HepG2 (cell line): ENCODE data around the gene NT5DC1. TPM values are rescaled to one million over a fixed set of nuclear protein-coding genes. Genes with fewer than 3 reads are reported as not detected.

Experiments used
- AGO1 ChIP-seq: fragments of 200-400 bp; formaldehyde crosslinking; IDR thresholded peaks from 2 replicates; pipeline ENCODE4 v1.6.1; 2017; ENCODE audit warnings: mild to moderate bottlenecking, low read depth, low read length, moderate library complexity; ENCODE audit not compliant: poor library complexity, severe bottlenecking
- CEBPB ChIP-seq: IDR thresholded peaks from 2 replicates; pipeline ENCODE4 v1.6.1; 2011; ENCODE audit warnings: low read depth, low read length, improper control_type of control experiment, borderline replicate concordance
- ELF1 ChIP-seq: sonication (generic); formaldehyde crosslinking; IDR thresholded peaks from 2 replicates; pipeline ENCODE4 v1.4.0; 2020; ENCODE audit warnings: missing genetic modification reagents
- GABPB1 ChIP-seq: IDR thresholded peaks from 2 replicates; pipeline ENCODE4 v1.6.1; 2016; ENCODE audit warnings: mild to moderate bottlenecking, missing genetic modification reagents, moderate library complexity, missing compliant biosample characterization
- GFI1 ChIP-seq: sonication (generic); formaldehyde crosslinking; IDR thresholded peaks from 2 replicates; pipeline ENCODE4 v1.5.0; 2020; ENCODE audit warnings: missing genetic modification reagents, mild to moderate bottlenecking, borderline replicate concordance
- HCFC1 ChIP-seq: fragments of 150-350 bp; IDR thresholded peaks from 2 replicates; pipeline ENCODE4 v1.6.1; 2014; ENCODE audit warnings: low read depth, low read length
- HNF4A ChIP-seq: sonication (generic); formaldehyde crosslinking; IDR thresholded peaks from 2 replicates; pipeline ENCODE4 v1.4.0; 2020; ENCODE audit warnings: missing genetic modification reagents
- KAT8 ChIP-seq: IDR thresholded peaks from 2 replicates; pipeline ENCODE4 v1.6.1; 2016; ENCODE audit warnings: missing genetic modification reagents, missing compliant biosample characterization
- KDM5A ChIP-seq: fragments of 200-600 bp; sonication (generic); IDR thresholded peaks from 2 replicates; pipeline ENCODE4 v1.7.0; 2018; ENCODE audit warnings: antibody characterized with exemption, mild to moderate bottlenecking, low read length, borderline replicate concordance
- KDM6A ChIP-seq: IDR thresholded peaks from 2 replicates; pipeline ENCODE4 v1.6.1; 2016; ENCODE audit warnings: low read depth
- MED1 ChIP-seq: sonication (generic); formaldehyde crosslinking; IDR thresholded peaks from 2 replicates; pipeline ENCODE4 v1.4.0; 2020; ENCODE audit warnings: missing genetic modification reagents
- MIER2 ChIP-seq: IDR thresholded peaks from 2 replicates; pipeline ENCODE4 v1.6.1; 2016; ENCODE audit warnings: missing biosample characterization, missing genetic modification reagents
- NCOA5 ChIP-seq: sonication (generic); formaldehyde crosslinking; IDR thresholded peaks from 2 replicates; pipeline ENCODE4 v1.4.0; 2020; ENCODE audit warnings: missing genetic modification reagents
- NFE2L1 ChIP-seq: sonication (generic); formaldehyde crosslinking; IDR thresholded peaks from 2 replicates; pipeline ENCODE4 v1.4.0; 2020; ENCODE audit warnings: missing genetic modification reagents, mild to moderate bottlenecking, borderline replicate concordance
- NFIC ChIP-seq: IDR thresholded peaks from 2 replicates; pipeline ENCODE4 v1.6.1; 2012; ENCODE audit warnings: mild to moderate bottlenecking, low read length, inconsistent platforms
- NR2F2 ChIP-seq: IDR thresholded peaks from 2 replicates; pipeline ENCODE4 v1.6.1; 2012; ENCODE audit warnings: low read depth, inconsistent platforms, borderline replicate concordance
- NR2F6 ChIP-seq, 2 experiments: IDR thresholded peaks; 2 replicates each; pipeline ENCODE4 v1.6.1; 2016; ENCODE audit warnings: antibody characterized with exemption in 1 of 2, mild to moderate bottlenecking in 1 of 2
- PAF1 ChIP-seq: IDR thresholded peaks from 2 replicates; pipeline ENCODE4 v1.6.1; 2016; ENCODE audit warnings: missing genetic modification reagents, missing compliant biosample characterization
- PAWR ChIP-seq: sonication (generic); formaldehyde crosslinking; IDR thresholded peaks from 2 replicates; pipeline ENCODE4 v1.4.0; 2020; ENCODE audit warnings: missing genetic modification reagents, mild to moderate bottlenecking, borderline replicate concordance
- POGZ ChIP-seq: sonication (generic); formaldehyde crosslinking; IDR thresholded peaks from 2 replicates; pipeline ENCODE4 v1.4.0; 2020; ENCODE audit warnings: mild to moderate bottlenecking, missing genetic modification reagents
- RFX5 ChIP-seq: IDR thresholded peaks from 2 replicates; pipeline ENCODE4 v1.6.1; 2011; ENCODE audit warnings: low read depth, low read length, improper control_type of control experiment
- SALL2 ChIP-seq: sonication (generic); formaldehyde crosslinking; IDR thresholded peaks from 2 replicates; pipeline ENCODE4 v1.8.1; 2023; ENCODE audit warnings: mild to moderate bottlenecking, missing genetic modification reagents, inconsistent platforms
- TARDBP ChIP-seq: sonication (generic); formaldehyde crosslinking; IDR thresholded peaks from 2 replicates; pipeline ENCODE4 v1.8.0; 2022; ENCODE audit warnings: mild to moderate bottlenecking, missing genetic modification reagents
- TOE1 ChIP-seq: sonication (generic); formaldehyde crosslinking; IDR thresholded peaks from 2 replicates; pipeline ENCODE4 v1.4.0; 2020; ENCODE audit warnings: mild to moderate bottlenecking, missing genetic modification reagents
- ZBTB20 ChIP-seq: sonication (generic); formaldehyde crosslinking; IDR thresholded peaks from 2 replicates; pipeline ENCODE4 v1.8.1; 2023; ENCODE audit warnings: missing genetic modification reagents, low read depth, mild to moderate bottlenecking, borderline replicate concordance
- ZMYM4 ChIP-seq: sonication (generic); formaldehyde crosslinking; IDR thresholded peaks from 2 replicates; pipeline ENCODE4 v1.8.1; 2023; ENCODE audit warnings: mild to moderate bottlenecking, missing genetic modification reagents
- ZNF235 ChIP-seq: sonication (generic); formaldehyde crosslinking; IDR thresholded peaks from 2 replicates; pipeline ENCODE4 v1.8.1; 2023; ENCODE audit warnings: mild to moderate bottlenecking, missing genetic modification reagents, borderline replicate concordance
- ZNF614 ChIP-seq: IDR thresholded peaks from 2 replicates; pipeline ENCODE4 v1.6.1; 2018; ENCODE audit warnings: missing biosample characterization, missing genetic modification reagents, inconsistent platforms, borderline replicate concordance
- ZNF629 ChIP-seq: sonication (generic); formaldehyde crosslinking; conservative IDR thresholded peaks from 2 replicates; pipeline ENCODE4 v1.5.0; 2020; ENCODE audit warnings: missing genetic modification reagents
- ZNF773 ChIP-seq: sonication (generic); formaldehyde crosslinking; IDR thresholded peaks from 2 replicates; pipeline ENCODE4 v1.4.0; 2020; ENCODE audit warnings: missing genetic modification reagents, borderline replicate concordance
- polyA plus RNA-seq, 8 experiments: library from polyadenylated mRNA; depleted of rRNA in 3 of 8; stranded (reverse) in 7 of 8; unstranded in 1 of 8; fragments of >200 nt; fragmentation: Illumina TruSeq in 4 of 8; extraction: Trizol in 4 of 8; gene quantifications; 2 replicates each; pipeline versions ENCODE4 v1.2.1 to v1.2.3, GENCODE V29; 2011 to 2016; ENCODE audit warnings: low read depth in 4 of 8, missing spikeins in 1 of 8, mixed read lengths in 1 of 8; ENCODE audit not compliant: insufficient read depth in 1 of 8
- total RNA-seq, 5 experiments: library from RNA; depleted of rRNA; stranded (reverse); fragments of >200 nt; fragmentation: Illumina TruSeq; extraction: Trizol; gene quantifications; 2 replicates each; pipeline ENCODE4 v1.2.3, GENCODE V29; 2016; ENCODE audit warnings: low read depth in 1 of 5
- TF ChIP-seq, protein P1 (sequence below): sonication (generic); formaldehyde crosslinking; IDR thresholded peaks from 2 replicates; pipeline ENCODE4 v1.9.0; 2022; ENCODE audit warnings: missing genetic modification reagents, mild to moderate bottlenecking, borderline replicate concordance
- TF ChIP-seq, protein P2 (sequence below): IDR thresholded peaks from 2 replicates; pipeline ENCODE4 v1.6.1; 2016; ENCODE audit warnings: low read depth, control low read depth

The NT5DC1 gene
- total and polyA plus RNA-seq, 2 of the 13 experiments (the other 11 are each of a cell fraction or from before 2014, with no cell fraction given): 27.0 to 56.1 TPM

GRCh38 chr6:116247285-116247684 is 146.6 kb downstream of the NT5DC1 start (continued):
- no peak for TF ChIP-seq ELF1 (CRISPR knock-in tag)
- no peak for TF ChIP-seq KDM5A
- TF ChIP-seq HCFC1: no peak
- TF ChIP-seq POGZ (CRISPR knock-in tag): peak; percentile 51; the same call in 1 of the 2 replicates
- peak; percentile 80 for TF ChIP-seq ZMYM4
- TF ChIP-seq KDM6A (CRISPR knock-in tag): peak; percentile 37; the same call in 1 of the 2 replicates
- TF ChIP-seq, protein P1, sequence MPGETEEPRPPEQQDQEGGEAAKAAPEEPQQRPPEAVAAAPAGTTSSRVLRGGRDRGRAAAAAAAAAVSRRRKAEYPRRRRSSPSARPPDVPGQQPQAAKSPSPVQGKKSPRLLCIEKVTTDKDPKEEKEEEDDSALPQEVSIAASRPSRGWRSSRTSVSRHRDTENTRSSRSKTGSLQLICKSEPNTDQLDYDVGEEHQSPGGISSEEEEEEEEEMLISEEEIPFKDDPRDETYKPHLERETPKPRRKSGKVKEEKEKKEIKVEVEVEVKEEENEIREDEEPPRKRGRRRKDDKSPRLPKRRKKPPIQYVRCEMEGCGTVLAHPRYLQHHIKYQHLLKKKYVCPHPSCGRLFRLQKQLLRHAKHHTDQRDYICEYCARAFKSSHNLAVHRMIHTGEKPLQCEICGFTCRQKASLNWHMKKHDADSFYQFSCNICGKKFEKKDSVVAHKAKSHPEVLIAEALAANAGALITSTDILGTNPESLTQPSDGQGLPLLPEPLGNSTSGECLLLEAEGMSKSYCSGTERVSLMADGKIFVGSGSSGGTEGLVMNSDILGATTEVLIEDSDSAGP (CRISPR knock-in tag): no peak
- TF ChIP-seq RFX5: no peak
- TF ChIP-seq NR2F6 (IDR thresholded peaks at IDR 0.05): peak; percentile 71
- TF ChIP-seq NR2F6 (CRISPR knock-in tag; IDR thresholded peaks at IDR 0.05): peak; percentile 73; the same call in 1 of the 2 replicates
- no peak for TF ChIP-seq AGO1
- no peak for TF ChIP-seq PAF1 (CRISPR knock-in tag)
- TF ChIP-seq ZBTB20: 0 out of 2 replicates have a peak, but pooled peaks have one; percentile 40
- TF ChIP-seq CEBPB: peak; percentile 87
- no peak for TF ChIP-seq NCOA5 (CRISPR knock-in tag)
- peak; percentile 42 for TF ChIP-seq MED1 (CRISPR knock-in tag)
- no peak for TF ChIP-seq ZNF235 (CRISPR knock-in tag)
- TF ChIP-seq NR2F2: peak; percentile 19; the same call in 1 of the 2 replicates
- 0 out of 2 replicates have a peak, but pooled peaks have one; percentile 24 for TF ChIP-seq TOE1 (CRISPR knock-in tag)
- no peak for TF ChIP-seq GFI1 (CRISPR knock-in tag)
- no peak for TF ChIP-seq GABPB1 (CRISPR knock-in tag)
- peak; percentile 48 for TF ChIP-seq HNF4A (CRISPR knock-in tag)
- peak; percentile 66; the same call in 1 of the 2 replicates for TF ChIP-seq ZNF614 (CRISPR knock-in tag)
- peak; percentile 50; the same call in 1 of the 2 replicates for TF ChIP-seq TARDBP (CRISPR knock-in tag)
- TF ChIP-seq KAT8: peak; percentile 45; the same call in 1 of the 2 replicates
- peak; percentile 44; the same call in 1 of the 2 replicates for TF ChIP-seq MIER2 (CRISPR knock-in tag)
- no peak for TF ChIP-seq SALL2 (CRISPR knock-in tag)
- no peak for TF ChIP-seq PAWR (CRISPR knock-in tag)
- TF ChIP-seq NFIC: peak; percentile 38; the same call in 1 of the 2 replicates
- no peak for TF ChIP-seq ZNF773 (CRISPR knock-in tag)
- TF ChIP-seq, protein P2, sequence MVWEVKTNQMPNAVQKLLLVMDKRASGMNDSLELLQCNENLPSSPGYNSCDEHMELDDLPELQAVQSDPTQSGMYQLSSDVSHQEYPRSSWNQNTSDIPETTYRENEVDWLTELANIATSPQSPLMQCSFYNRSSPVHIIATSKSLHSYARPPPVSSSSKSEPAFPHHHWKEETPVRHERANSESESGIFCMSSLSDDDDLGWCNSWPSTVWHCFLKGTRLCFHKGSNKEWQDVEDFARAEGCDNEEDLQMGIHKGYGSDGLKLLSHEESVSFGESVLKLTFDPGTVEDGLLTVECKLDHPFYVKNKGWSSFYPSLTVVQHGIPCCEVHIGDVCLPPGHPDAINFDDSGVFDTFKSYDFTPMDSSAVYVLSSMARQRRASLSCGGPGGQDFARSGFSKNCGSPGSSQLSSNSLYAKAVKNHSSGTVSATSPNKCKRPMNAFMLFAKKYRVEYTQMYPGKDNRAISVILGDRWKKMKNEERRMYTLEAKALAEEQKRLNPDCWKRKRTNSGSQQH: 0 out of 2 replicates have a peak, but pooled peaks have one; percentile 54
- no peak for TF ChIP-seq NFE2L1 (CRISPR knock-in tag)
- TF ChIP-seq ZNF629: no peak
